Progenitor cell of endocrine pancreas (in vitro differentiated cells): Measurements from ENCODE around the gene CRELD2. TPM values are rescaled to one million over a fixed set of nuclear protein-coding genes. Genes with fewer than 3 reads are reported as not detected.

ENCODE experiments used
- DNase-seq: peaks from one replicate; pipeline ENCODE4 v3.0.0; 2021; ENCODE audit warnings: low spot score; ENCODE audit not compliant: unreplicated experiment
- H3K27ac Mint-ChIP-seq: 2 replicates; pipeline ENCODE4 v1.8.0; 2021; ENCODE audit warnings: mild to moderate bottlenecking, moderate library complexity, mixed read lengths
- H3K27me3 Mint-ChIP-seq: 2 replicates; pipeline ENCODE4 v1.8.0; 2021; ENCODE audit warnings: mixed read lengths
- H3K36me3 Mint-ChIP-seq: 2 replicates; pipeline ENCODE4 v1.8.0; 2022; ENCODE audit warnings: mixed read lengths; ENCODE audit not compliant: insufficient read depth
- H3K4me1 Mint-ChIP-seq: 2 replicates; pipeline ENCODE4 v1.8.0; 2021; ENCODE audit warnings: low read depth, mixed read lengths
- H3K4me3 Mint-ChIP-seq: 2 replicates; pipeline ENCODE4 v1.8.0; 2021; ENCODE audit warnings: low read depth, mild to moderate bottlenecking, moderate library complexity, mixed read lengths
- H3K9me3 Mint-ChIP-seq: 2 replicates; pipeline ENCODE4 v1.8.0; 2021; ENCODE audit warnings: low read depth, mixed read lengths
- total RNA-seq: library from RNA; stranded (reverse); gene quantifications from 2 replicates; pipeline ENCODE4 v1.2.1, GENCODE V29; 2021
- TF ChIP-seq, protein P1 (sequence below): fragments of 200-600 bp; sonication (generic); IDR thresholded peaks from one replicate; pipeline ENCODE4 v1.5.0; 2021; ENCODE audit warnings: antibody characterized with exemption, mild to moderate bottlenecking; ENCODE audit not compliant: unreplicated experiment

Gene CRELD2
- total RNA-seq, 1 donor from 2014 or later, result 42.2 TPM

- H3K27me3 Mint-ChIP-seq, result no peaks in the 10 kb centered on the region
- H3K36me3 Mint-ChIP-seq, result no peaks in the 10 kb centered on the region
- H3K4me1 Mint-ChIP-seq, result peaks cover 3% of the 10 kb centered on the region
- H3K9me3 Mint-ChIP-seq, result no peaks in the 10 kb centered on the region
- no peak overlapping the region for H3K4me3 Mint-ChIP-seq
- H3K27ac Mint-ChIP-seq, result no peak overlapping the region
- no peak for DNase-seq
- TF ChIP-seq, protein P1, sequence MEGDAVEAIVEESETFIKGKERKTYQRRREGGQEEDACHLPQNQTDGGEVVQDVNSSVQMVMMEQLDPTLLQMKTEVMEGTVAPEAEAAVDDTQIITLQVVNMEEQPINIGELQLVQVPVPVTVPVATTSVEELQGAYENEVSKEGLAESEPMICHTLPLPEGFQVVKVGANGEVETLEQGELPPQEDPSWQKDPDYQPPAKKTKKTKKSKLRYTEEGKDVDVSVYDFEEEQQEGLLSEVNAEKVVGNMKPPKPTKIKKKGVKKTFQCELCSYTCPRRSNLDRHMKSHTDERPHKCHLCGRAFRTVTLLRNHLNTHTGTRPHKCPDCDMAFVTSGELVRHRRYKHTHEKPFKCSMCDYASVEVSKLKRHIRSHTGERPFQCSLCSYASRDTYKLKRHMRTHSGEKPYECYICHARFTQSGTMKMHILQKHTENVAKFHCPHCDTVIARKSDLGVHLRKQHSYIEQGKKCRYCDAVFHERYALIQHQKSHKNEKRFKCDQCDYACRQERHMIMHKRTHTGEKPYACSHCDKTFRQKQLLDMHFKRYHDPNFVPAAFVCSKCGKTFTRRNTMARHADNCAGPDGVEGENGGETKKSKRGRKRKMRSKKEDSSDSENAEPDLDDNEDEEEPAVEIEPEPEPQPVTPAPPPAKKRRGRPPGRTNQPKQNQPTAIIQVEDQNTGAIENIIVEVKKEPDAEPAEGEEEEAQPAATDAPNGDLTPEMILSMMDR, result no peak
Measured at GRCh38 chr22:49913026-49913425, 5.4 kb upstream of the CRELD2 start.

DNA sequence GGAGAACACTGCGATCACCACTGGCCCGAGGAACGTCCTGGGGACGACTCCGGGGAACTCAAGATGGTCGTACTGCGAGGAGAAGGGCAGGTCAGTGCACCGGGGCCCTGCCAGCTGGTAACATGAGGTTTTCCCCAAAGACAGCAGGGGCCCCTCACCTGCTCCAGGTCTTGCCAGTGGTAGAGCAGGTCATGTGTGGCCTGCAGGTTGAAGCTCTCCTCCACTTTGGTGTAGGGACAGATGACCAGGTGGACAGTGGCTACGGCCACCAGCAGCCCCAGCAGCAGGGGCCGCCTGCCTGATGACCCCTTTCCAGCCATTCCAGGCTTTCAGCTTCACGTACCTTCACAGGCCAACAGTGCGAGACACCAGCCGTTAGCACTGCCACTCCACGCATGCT lies 5.0 kb upstream of the CRELD2 start:
- no peaks in the 10 kb centered on the region for H3K36me3 Mint-ChIP-seq
- peaks cover 3% of the 10 kb centered on the region for H3K4me1 Mint-ChIP-seq
- TF ChIP-seq, protein P1, result no peak
- H3K4me3 Mint-ChIP-seq, result no peak overlapping the region
- no peak overlapping the region for H3K27ac Mint-ChIP-seq
- DNase-seq, result no peak
- no peaks in the 10 kb centered on the region for H3K9me3 Mint-ChIP-seq
- no peaks in the 10 kb centered on the region for H3K27me3 Mint-ChIP-seq

GRCh38 chr22:49914256-49914655 lies 4.2 kb upstream of the CRELD2 start:
- Mint-ChIP-seq H3K4me1 (peaks cover 3% of the 10 kb centered on the region), H3K27ac (no peak overlapping the region), H3K9me3 (no peaks in the 10 kb centered on the region), H3K27me3 (no peaks in the 10 kb centered on the region), H3K4me3 (no peak overlapping the region), H3K36me3 (no peaks in the 10 kb centered on the region)
- no peak for DNase-seq
- TF ChIP-seq, protein P1, result no peak

GRCh38 chr22:49915610-49916009 lies 2.8 kb upstream of the CRELD2 start:
- no peak for DNase-seq
- Mint-ChIP-seq H3K36me3 (no peaks in the 10 kb centered on the region), H3K4me1 (peaks cover 6% of the 10 kb centered on the region), H3K27ac (no peak overlapping the region), H3K9me3 (no peaks in the 10 kb centered on the region), H3K4me3 (no peak overlapping the region), H3K27me3 (no peaks in the 10 kb centered on the region)
- TF ChIP-seq, protein P1, result no peak

DNA sequence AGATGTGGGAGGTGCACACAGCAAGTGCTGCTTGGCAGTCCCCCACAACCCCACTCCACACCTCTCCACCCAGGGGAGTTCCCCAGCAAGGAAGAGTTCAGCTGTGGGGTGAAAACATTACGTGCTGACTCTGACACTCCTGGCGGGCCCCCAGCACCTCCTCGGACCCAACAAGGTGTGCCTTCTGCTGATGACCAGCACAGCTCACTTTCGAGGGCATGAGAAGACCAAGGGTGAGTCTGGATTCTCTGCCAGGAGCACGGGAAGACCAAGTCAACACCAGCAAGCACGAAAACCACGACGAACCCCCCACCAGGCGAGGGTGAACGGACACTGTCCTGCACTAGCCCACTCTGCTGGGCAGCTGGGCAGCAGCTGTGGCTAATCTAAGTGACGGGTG lies 1.6 kb upstream of the CRELD2 start:
- TF ChIP-seq, protein P1, result no peak
- no peak for DNase-seq
- peak overlapping the region; percentile 84 for H3K4me3 Mint-ChIP-seq
- H3K27ac Mint-ChIP-seq, result no peak overlapping the region
- no peaks in the 10 kb centered on the region for H3K36me3 Mint-ChIP-seq
- H3K9me3 Mint-ChIP-seq, result no peaks in the 10 kb centered on the region
- peaks cover 6% of the 10 kb centered on the region for H3K4me1 Mint-ChIP-seq
- H3K27me3 Mint-ChIP-seq, result no peaks in the 10 kb centered on the region
